Hypothalamus (tissue), 51 donors: Measurements from ENCODE around the gene FHL3.
A peak's percentile ranks its signal among the peaks of the same experiment; 100 is the strongest.

ENCODE experiments used
- DNase-seq, 51 donors: peaks; one replicate each; lab custom pipeline; 2025; lab: John Stamatoyannopoulos, UW

FHL3 gene, protein sequence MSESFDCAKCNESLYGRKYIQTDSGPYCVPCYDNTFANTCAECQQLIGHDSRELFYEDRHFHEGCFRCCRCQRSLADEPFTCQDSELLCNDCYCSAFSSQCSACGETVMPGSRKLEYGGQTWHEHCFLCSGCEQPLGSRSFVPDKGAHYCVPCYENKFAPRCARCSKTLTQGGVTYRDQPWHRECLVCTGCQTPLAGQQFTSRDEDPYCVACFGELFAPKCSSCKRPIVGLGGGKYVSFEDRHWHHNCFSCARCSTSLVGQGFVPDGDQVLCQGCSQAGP

DNA sequence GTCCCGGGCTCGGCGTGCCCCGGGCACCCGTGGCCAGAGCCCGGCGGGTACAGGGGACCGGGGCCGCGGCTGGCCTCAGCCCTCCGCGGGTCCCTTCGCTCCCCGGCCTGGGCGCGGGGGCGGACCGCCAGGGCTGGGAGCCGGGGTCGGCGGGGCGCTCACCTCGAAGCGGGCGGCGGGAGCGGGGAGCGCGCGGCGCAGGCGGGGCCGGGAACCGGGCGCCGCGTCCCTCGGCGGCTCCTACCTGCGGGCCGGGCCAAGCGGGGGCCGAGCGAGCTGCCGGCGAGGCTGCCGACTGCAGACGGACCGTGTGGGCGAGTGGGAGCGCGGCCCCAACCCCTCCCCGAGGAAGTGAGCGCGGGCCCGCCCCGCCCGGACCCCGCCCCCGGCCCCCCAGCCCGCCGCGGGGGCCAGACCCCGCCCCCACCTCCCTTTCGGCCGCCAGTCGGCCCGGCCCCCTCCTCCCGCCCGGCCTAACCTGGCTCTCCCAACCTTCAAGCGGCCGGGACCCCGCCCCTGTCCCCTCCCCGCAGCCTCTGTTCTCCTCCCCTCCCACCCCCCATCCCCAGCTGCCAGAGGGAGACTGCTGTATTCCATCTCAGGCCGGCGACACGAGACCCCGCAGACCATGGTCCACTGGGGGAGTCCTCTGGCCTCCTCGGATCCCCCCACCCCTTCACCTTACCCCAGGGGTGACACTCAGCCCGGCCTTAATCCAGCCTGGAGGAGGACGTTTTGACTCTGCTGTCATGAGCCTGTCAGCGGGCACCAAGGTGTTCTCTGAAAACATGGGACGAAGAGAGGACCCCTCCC lies at the start of gene FHL3:
TSS of gene FHL3 (minus strand) at position 320 of the 813 bp plus-strand sequence. CDS start 6,102 bp downstream, outside the sequence.
- DNase-seq = peak in 5 of 51 donors; percentile 17 to 44 (median 36)

DNA sequence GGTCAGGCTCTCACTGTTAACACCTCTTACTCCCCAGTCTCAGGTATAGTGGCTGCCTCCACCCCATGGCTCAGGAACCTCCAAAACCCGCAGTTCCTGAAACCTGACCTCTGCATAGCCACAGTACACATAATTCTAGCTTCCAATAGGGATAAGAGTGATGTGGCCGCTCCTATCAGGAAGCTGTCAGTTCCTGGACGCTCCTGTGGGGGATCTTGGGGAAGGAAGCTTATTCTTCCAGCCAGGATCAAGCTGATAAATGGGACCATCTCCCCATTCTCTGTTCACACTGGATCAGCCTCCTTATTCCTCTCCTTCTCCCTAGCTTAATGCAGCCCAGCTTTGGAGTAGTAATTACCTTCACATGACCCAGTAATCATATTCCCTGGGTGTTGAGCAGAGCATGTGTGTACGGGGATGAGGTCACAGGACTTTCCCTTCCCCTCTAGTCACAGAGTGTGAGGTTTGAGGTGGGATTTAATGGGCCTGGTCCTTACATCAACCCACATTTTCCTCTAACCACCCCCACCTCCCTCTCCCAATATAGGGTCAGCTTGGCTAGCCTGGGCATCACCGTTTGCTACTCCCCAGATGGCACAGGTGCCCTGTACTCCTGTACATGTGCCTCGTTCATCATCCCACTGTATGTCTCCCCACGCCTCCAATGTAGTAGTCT lies 48.2 kb upstream of the FHL3 start:
- no peak for DNase-seq

DNA sequence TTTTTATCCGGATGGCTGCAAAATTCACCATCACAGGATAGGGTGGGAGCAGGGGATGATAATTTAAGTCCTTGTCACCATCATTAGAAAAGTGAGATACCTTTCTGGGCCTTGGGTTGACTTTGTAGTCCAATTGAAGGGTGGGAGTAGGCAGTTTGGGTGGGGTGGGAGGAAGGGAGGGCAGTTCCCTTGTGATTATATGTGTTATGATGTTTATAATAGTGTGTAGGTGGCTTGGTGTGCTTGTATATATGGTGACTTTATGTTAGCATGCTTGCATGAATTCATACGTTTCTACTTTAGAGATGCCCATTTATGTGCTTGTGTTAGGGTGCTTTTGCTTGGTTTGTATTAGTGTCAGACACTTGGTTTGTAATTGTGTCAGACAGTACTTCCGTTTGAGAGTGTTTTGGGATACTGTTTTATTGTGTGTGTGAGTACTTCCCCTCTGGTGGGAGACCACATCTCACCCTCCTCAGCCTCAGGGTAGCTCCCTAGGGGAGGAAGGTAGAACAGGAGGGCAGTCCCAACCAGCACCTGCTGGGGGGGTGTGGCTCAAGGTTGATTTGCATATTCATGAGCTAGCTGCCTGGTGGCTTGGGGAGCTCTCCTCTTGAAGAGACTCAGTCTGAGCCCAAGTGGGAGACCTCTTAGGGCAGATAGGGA lies 47.6 kb upstream of the FHL3 start:
- DNase-seq = no peak

DNA sequence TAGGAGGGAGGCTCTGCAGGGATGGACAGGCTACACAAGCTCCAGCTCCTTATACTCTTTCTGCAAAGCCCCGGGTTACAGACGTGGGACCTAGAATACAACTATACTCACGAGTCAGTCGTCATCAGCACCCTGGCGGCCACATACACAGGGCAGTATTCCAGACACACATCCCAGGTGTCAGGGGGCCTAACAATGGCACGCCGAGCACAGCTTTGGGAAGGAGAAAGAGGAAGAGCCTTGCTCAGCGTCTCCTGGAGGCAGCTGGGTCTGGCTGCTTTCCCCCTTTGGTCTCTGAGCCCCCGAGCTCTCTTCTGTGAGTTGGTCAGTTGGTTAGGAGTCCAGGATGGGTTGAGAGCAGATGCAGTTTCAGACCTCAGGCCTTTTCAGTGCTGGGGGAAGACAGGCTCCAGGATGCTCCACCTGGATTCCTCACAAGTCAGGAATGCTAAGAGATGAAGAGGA lies 45.8 kb upstream of the FHL3 start:
- no peak for DNase-seq

DNA sequence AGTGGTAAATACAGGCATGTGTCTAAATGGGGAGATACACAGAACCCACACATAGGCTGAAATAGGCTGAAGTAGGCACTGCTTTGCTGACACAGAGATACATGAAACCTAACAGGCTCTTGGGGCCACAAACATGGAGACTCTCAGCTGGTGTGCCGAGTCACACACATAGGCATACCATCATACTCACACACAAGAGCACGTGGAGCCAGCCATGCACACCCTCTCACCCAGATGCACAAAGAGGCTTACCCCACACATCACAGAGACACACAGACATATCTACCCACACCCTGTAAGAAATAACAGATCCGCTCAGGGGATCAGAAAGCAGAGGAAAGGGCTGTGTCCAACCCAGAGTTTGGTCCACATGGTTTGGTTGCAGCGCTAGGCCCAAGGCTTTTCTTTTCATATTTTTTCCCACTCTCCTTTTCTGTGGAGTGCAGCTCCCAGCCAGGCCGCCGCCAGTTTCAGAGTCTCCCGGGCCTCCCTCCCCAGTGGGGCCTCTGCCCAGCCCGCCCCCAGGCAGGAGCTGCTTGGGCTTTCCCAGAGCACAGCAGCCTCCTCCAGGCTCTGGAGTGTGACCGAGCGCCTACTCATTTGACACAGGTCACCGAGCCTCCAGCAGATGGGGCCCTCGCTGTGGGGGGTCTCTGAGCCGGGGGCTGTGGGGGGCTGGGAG lies 45.2 kb upstream of the FHL3 start:
- peak in 5 of 51 donors; percentile 9 to 30 (median 13) for DNase-seq

- peak in 2 of 51 donors; percentile 14 to 41 for DNase-seq
Measured at GRCh38 chr1:38047603-38048141, 42.4 kb upstream of the FHL3 start.

GRCh38 chr1:38046884-38047602 lies 41.7 kb upstream of the FHL3 start:
- peak; percentile 19 to 96 (median 84) for DNase-seq

DNA sequence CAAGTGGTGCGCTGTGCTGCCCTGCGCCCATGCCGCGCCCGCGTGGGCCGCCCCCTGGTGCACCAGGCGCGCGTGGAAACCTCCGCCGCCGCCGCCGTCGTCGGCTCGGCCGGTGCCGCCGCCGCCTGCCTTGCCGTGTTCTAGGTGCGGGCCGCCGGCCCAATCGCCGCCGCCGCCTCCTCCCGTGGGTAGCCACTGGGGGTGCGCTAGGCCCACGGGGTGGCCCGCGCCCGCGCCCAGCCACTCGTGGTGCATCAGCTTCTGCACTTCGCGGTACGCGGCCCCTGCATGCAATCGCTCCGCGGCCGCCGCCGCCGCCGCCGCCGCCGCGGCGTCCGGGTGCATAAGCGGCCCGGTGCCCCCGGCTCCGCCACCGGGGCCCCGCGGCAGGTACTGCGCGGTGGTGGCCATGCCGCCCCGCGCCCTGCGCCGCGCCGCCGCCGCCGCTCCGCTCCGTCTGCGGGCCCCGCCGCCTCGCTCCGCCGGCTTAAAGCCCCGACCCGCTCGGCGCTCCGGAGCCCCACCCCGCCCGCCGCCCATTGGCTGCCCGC lies 41.1 kb upstream of the FHL3 start, which contains the start of gene POU3F1:
TSS of gene POU3F1 (minus strand) at position 461 of the 551 bp plus-strand sequence. CDS start at position 411, 50 bp downstream.
- peak in 1 of 51 donors; percentile 39 for DNase-seq

GRCh38 chr1:38045401-38046332 lies 40.4 kb upstream of the FHL3 start:
- peak in 3 of 51 donors; percentile 14 to 22 (median 16) for DNase-seq

GRCh38 chr1:38044221-38045215 lies 39.2 kb upstream of the FHL3 start:
- peak in 1 of 51 donors; percentile 19 for DNase-seq

DNA sequence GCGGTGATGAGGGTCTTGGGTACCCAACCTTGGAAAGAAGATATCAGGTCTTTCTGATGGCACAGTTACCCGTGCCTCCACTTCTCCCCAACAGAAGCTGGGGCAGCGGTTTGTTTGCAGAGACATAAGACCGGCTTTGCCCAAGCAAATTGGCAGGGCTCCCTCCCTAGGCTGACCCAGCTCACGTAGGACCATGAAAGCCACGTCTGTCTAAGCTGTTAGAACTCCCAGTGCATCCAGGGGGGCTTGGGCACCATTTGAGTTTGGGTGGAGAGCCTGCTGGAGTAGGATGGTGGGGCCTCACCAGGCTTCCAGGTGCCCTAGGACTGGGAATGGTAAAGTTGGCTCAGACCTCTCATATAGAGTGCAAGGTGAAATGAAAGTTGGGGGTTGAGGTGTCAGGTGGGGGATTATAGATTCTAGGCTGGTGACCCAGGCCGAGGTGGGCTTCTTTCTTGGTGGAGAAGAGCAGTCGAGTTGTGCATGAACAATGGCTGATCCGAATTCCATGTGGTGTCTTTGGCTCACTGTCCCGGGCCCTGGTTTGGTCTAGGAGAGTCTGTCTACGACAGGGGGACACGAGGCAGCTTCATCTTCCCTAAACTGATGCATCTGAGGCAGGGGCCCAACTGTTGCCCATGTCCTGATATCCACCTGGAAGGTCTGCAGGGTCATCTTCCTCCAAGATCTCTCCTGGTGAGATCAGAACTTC lies 37.9 kb upstream of the FHL3 start:
- peak in 1 of 51 donors; percentile 15 for DNase-seq

- no peak for DNase-seq
Measured at GRCh38 chr1:38041936-38042834, 36.9 kb upstream of the FHL3 start.

GRCh38 chr1:38039331-38040088 lies 34.2 kb upstream of the FHL3 start:
- DNase-seq = no peak

DNA sequence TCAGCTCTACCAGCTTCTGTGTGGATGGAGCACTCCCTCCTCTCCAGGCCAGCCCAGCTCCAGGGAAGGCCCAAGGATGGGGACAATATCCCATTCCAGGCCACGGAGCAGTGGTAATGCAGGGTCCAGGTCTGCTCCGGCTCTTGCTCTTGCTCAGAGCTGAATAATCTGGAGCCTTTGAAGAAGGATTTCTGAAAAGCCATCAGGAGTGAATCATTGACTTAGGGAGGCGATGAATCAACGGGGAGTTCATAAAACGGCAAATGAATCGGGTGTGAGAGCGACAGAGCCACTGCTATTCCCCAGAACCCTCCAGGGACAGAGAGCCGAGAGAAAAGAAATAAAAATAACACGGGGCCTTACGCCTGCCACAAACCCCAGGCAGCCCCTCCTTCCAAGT lies 33.5 kb upstream of the FHL3 start:
- no peak for DNase-seq
